Common myeloid progenitor, CD34-positive (primary cell): ENCODE results near the gene DOC2A.
"Not testable (repeated sequence)": the region's sequence is repeated elsewhere in the genome, so short reads cannot be mapped to it uniquely, and the experiment has no call there.

Experiments
- CTCF ChIA-PET: fragments of 350-600 bp; sonication (Branson Sonifier 250); formaldehyde crosslinking; loops from one replicate; lab custom pipeline; 2021; ENCODE audit warnings: antibody characterized with exemption; lab: Charles Lee
- POLR2A ChIA-PET: fragments of 350-600 bp; sonication (Branson Sonifier 250); formaldehyde crosslinking; loops from one replicate; lab custom pipeline; 2021; ENCODE audit warnings: antibody characterized with exemption; lab: Charles Lee
- DNase-seq, 3 donors: peaks; one replicate each; pipeline versions ENCODE4 v3.0.0 to v3.0.0-alpha.2; 2013
- H3K27ac ChIP-seq, 2 experiments: 1 replicate in 1 of 2; 2 replicates in 1 of 2; pipeline ENCODE4 v1.7.0; 2013; ENCODE audit warnings: inconsistent platforms in 2 of 2, low read length in 2 of 2, mild to moderate bottlenecking in 2 of 2, low read depth in 1 of 2, moderate library complexity in 1 of 2; ENCODE audit not compliant: severe bottlenecking in 2 of 2, insufficient read depth in 1 of 2, poor library complexity in 1 of 2
- H3K27me3 ChIP-seq, 5 experiments: replicated peaks in 2 of 5; 1 replicate in 3 of 5; 2 replicates in 2 of 5; pipeline versions ENCODE4 v1.6.1 to v1.7.0; 2013; ENCODE audit warnings: low read length in 4 of 5, mild to moderate bottlenecking in 2 of 5, moderate library complexity in 2 of 5, inconsistent platforms in 1 of 5; ENCODE audit not compliant: insufficient read depth in 5 of 5, control insufficient read depth in 4 of 5
- H3K36me3 ChIP-seq, 4 experiments: 1 replicate in 2 of 4; 2 replicates in 2 of 4; pipeline versions ENCODE4 v1.6.1 to v1.7.0; 2013; ENCODE audit warnings: low read length in 3 of 4, control low read depth in 1 of 4, mild to moderate bottlenecking in 1 of 4; ENCODE audit not compliant: control insufficient read depth in 4 of 4, insufficient read depth in 4 of 4
- H3K4me1 ChIP-seq, 4 experiments: 1 replicate in 3 of 4; 2 replicates in 1 of 4; pipeline versions ENCODE4 v1.6.1 to v1.7.1; 2013; ENCODE audit warnings: low read length in 3 of 4, mild to moderate bottlenecking in 3 of 4, control low read depth in 1 of 4, inconsistent platforms in 1 of 4, moderate library complexity in 1 of 4; ENCODE audit not compliant: control insufficient read depth in 4 of 4, insufficient read depth in 4 of 4; ENCODE audit errors: control extremely low read depth in 1 of 4
- H3K4me3 ChIP-seq, 7 experiments: 1 replicate in 4 of 7; 2 replicates in 3 of 7; pipeline versions ENCODE4 v1.5.1 to v1.7.0; 2013; ENCODE audit warnings: mild to moderate bottlenecking in 7 of 7, low read length in 6 of 7, moderate library complexity in 6 of 7, inconsistent platforms in 2 of 7, low read depth in 2 of 7, control low read depth in 1 of 7; ENCODE audit not compliant: insufficient read depth in 4 of 7, control insufficient read depth in 1 of 7; ENCODE audit errors: extremely low read depth in 1 of 7
- H3K9me3 ChIP-seq, 5 experiments: 1 replicate in 4 of 5; 2 replicates in 1 of 5; pipeline versions ENCODE4 v1.6.1 to v1.7.1; 2013; ENCODE audit warnings: low read length in 4 of 5, mild to moderate bottlenecking in 2 of 5, inconsistent platforms in 1 of 5, low read depth in 1 of 5, moderate library complexity in 1 of 5; ENCODE audit not compliant: control insufficient read depth in 4 of 5, insufficient read depth in 2 of 5; ENCODE audit errors: control extremely low read depth in 1 of 5
- WGBS: methylation state at CpG from one replicate; pipeline ENCODE4 v1.1.5; 2013; ENCODE audit not compliant: insufficient coverage; 5-methylcytosine and 5-hydroxymethylcytosine counted together

The DOC2A gene

DNA sequence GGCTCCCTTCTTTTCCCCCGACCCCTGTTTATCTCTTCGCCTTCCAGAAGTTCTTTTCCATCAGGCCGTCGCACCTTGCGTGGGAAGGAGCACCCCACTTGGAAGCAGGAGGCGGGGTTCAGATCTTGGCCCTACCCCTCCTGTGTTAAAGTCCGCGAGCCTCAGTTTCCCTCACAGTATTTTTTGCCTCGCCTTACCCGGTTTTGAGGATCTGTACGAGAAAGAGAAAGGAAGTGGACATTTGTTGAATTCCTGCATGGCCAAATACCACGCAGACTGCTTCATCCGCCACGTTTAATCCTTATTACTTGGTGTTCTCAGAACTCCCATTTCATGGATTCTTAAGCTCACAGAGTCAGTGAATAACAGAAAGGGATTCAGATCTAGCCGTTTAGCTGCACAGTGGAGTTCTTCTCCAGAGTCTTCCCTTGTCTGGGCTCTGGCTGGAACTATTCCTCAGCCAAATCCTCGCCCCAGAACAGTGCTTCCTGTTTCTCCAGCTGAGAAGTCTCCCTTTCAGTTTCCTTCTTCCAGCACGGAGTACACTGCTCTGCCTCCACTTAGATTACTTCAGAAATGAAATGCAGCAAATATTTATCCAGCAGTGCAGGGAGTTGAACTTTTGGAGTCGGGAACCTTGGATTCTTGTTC lies 48.4 kb downstream of the DOC2A start:
- peaks cover 7 to 19% (median 15%) of the 10 kb centered on the region in 4 experiments for H3K4me1 ChIP-seq
- no peaks in the 10 kb centered on the region for H3K9me3 ChIP-seq
- H3K27ac ChIP-seq = peak overlapping the region; percentile 66 to 82
- H3K36me3 ChIP-seq = peaks cover 0 to 5% (median 0%) of the 10 kb centered on the region in 4 experiments
- 13% methylated on average over 13 of the region's 18 CpGs for whole genome bisulfite sequencing
- DNase-seq = peak in 2 of 3 donors; percentile 30 to 35
- peak overlapping the region; percentile 62 to 91 (median 82) for H3K4me3 ChIP-seq
- no peaks in the 10 kb centered on the region for H3K27me3 ChIP-seq
- CTCF ChIA-PET = interaction anchor here (0.6 to 1.9 kb wide), 7 partner anchors 10 to 114 kb away, joined by 3 to 12 read pairs (median 4); partner anchors contain the start of genes KCTD13 and TAOK2
- POLR2A ChIA-PET = interaction anchor here (0.6 to 1.1 kb wide), 5 partner anchors 11 to 61 kb away, joined by 3 to 7 read pairs (median 4); partner anchors contain the start of genes KCTD13 and TAOK2

DNA sequence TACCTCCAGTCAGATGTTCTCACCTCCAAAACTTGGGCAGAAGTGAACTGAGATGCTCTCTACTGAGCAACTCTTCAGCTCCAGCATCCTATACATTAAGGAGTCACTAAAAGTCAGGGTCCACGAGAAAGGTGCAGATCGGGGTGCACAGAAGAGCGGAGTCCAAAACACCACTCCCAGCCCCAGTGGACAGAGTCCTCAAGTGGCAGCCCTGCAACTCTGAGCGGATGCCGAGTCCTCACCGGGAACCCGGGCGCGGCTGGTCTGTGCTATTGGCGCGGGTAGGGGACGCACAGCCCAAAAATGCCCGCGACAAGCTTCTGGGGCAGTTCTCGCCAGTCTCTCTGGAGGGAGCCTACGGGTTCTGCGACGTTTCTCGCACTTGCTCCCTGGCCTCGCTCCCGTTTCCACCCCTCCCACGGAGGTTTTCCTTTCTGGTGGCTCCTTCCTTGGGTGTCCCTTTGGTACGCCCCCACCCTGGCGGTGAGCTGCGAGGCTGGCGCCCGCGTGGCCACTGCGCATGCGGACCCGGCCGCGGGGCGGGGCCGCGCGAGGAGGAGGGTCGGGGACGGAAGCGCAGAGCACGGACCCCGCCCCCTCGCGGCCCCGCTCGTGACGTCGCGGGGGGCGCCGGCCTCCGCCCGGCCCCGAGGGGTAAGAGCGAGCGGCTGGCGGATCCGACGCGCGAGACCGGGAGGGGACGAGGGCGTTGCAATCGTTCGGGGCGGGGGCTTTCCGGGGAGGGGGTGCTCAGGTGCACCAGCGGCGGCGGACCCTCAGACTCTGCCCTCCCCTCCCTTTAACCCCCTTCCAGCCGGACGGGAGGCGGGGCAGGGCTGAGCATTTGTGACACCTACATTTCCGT lies 49.1 kb downstream of the DOC2A start, which contains the start of gene TMEM219:
Gene TMEM219, plus strand, starts transcription at position 601 of the 865 bp plus-strand sequence. CDS start 1,065 bp downstream, outside the sequence.
- WGBS = under 1% methylated on average over 62 of the region's 75 CpGs
- no peaks in the 10 kb centered on the region for H3K9me3 ChIP-seq
- peak; percentile 91 to 96 (median 95) for DNase-seq
- peak within 1 kb of the TSS; percentile 62 to 91 (median 82) for H3K4me3 ChIP-seq
- peak within 1 kb of the TSS; percentile 66 to 82 for H3K27ac ChIP-seq
- H3K36me3 ChIP-seq = peaks cover 0 to 2% (median 0%) of the 10 kb centered on the region in 4 experiments
- peaks cover 7 to 19% (median 15%) of the 10 kb centered on the region in 4 experiments for H3K4me1 ChIP-seq
- POLR2A ChIA-PET = interaction anchor here (0.6 to 1.2 kb wide), 4 partner anchors 11 to 60 kb away, joined by 3 to 7 read pairs (median 4); partner anchors contain the start of genes KCTD13 and TAOK2
- H3K27me3 ChIP-seq = no peaks in the 10 kb centered on the region
- CTCF ChIA-PET = interaction anchor here (0.6 to 1.9 kb wide), 12 partner anchors 11 to 286 kb away, joined by 3 to 12 read pairs (median 4); partner anchors contain the start of genes KCTD13 and TAOK2

DNA sequence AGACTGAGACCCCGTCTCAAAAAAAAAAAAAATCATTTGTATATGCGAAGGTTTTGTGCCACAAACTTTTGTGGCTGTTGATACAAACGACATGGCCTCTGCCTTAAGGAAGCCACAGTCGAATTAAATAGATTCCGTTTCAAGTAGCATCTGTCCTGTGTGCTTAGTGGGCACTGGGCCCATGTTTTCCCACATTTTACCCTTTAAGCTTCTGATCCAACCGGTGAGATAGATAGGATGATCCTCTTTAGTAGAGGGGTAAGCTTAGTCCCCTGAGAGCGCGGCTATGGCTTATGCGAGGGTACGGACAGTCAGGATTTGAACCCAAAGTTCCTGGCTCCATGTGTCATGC lies 49.7 kb downstream of the DOC2A start:
- Histone ChIP-seq H3K4me1 (peaks cover 7 to 19% (median 15%) of the 10 kb centered on the region in 4 experiments), H3K27ac (peak overlapping the region in 1 of 2 experiments; percentile 82), H3K36me3 (peaks cover 0 to 2% (median 0%) of the 10 kb centered on the region in 4 experiments), H3K4me3 (peak overlapping the region; percentile 62 to 91 (median 82)), H3K9me3 (no peaks in the 10 kb centered on the region), H3K27me3 (no peaks in the 10 kb centered on the region)
- 84% methylated on average over 7 of the region's 10 CpGs for WGBS
- peak in 1 of 3 donors; percentile 15 for DNase-seq
- ChIA-PET CTCF (interaction anchor here (0.8 to 2.2 kb wide), 10 partner anchors 10 to 285 kb away, joined by 3 to 12 read pairs (median 4); partner anchors contain the start of gene KCTD13), POLR2A (interaction anchor here (1.2 kb wide), 1 partner anchor 12 kb away, joined by 6 read pairs; the partner anchor contains the start of gene TAOK2)

- DNase-seq, H3K4me3 ChIP-seq, H3K27me3 ChIP-seq, H3K27ac ChIP-seq, H3K36me3 ChIP-seq, POLR2A ChIA-PET, H3K9me3 ChIP-seq: not testable (repeated sequence)
- H3K4me1 ChIP-seq = peaks cover 7 to 19% (median 15%) of the 10 kb centered on the region in 4 experiments
- CTCF ChIA-PET = interaction anchor here (2.2 kb wide), 1 partner anchor 12 kb away, joined by 4 read pairs; no protein-coding TSS in a partner anchor
- 78% methylated on average over 2 of the region's 4 CpGs for WGBS
These were observed 51.0 kb downstream of the DOC2A start for GRCh38 chr16:29959821-29960220.

DNA sequence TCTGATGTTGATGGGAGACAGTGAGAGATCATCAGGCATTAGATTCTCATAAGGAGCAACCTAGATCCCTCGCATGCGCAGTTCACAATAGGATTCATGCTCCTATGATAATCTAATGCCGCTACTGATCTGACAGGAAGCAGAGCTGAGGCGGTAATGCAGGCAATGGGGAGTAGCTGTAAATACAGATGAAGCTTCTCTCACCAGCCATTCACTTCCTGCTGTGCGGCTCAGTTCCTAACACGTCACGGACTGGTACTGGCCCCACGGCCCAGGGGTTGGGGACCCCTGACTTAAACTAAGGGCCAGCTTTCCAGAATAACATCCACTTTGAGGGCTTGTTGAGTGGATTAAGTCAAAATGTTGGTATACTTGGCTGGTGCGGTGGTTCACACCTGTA lies 51.5 kb downstream of the DOC2A start:
- H3K27me3 ChIP-seq = no peaks in the 10 kb centered on the region
- ChIA-PET POLR2A (no interaction called here), CTCF (interaction anchor here (2.2 kb wide), 1 partner anchor 11 kb away, joined by 4 read pairs; no protein-coding TSS in a partner anchor)
- H3K4me1 ChIP-seq = peaks cover 7 to 19% (median 15%) of the 10 kb centered on the region in 4 experiments
- WGBS = 97% methylated on average over 3 of the region's 9 CpGs
- H3K36me3 ChIP-seq = no peaks in the 10 kb centered on the region
- no peaks in the 10 kb centered on the region for H3K9me3 ChIP-seq
- no peak overlapping the region for H3K27ac ChIP-seq
- no peak overlapping the region for H3K4me3 ChIP-seq
- peak in 1 of 3 donors; percentile 13 for DNase-seq

GRCh38 chr16:29958756-29959155 lies 52.1 kb downstream of the DOC2A start:
- Histone ChIP-seq H3K27me3 (no peaks in the 10 kb centered on the region), H3K9me3 (no peaks in the 10 kb centered on the region), H3K4me3 (no peak overlapping the region), H3K27ac (no peak overlapping the region), H3K4me1 (peaks cover 7 to 19% (median 15%) of the 10 kb centered on the region in 4 experiments), H3K36me3 (no peaks in the 10 kb centered on the region)
- ChIA-PET POLR2A (no interaction called here), CTCF (interaction anchor here (2.2 kb wide), 1 partner anchor 11 kb away, joined by 4 read pairs; no protein-coding TSS in a partner anchor)
- 96% methylated on average over 3 of the region's 5 CpGs for whole genome bisulfite sequencing
- no peak for DNase-seq
